ENCODE results near the gene TSPEAR.
"Not testable (repeated sequence)": the region's sequence is repeated elsewhere in the genome, so short reads cannot be mapped to it uniquely, and the experiment has no call there.

Gene TSPEAR

GRCh38 chr21:44593598-44594405 is 117.6 kb downstream of the TSPEAR start:
- Histone ChIP-seq H3K27me3 (replicated peaks; ENCODE audit: control insufficient read depth, insufficient read depth, low read length) (no peaks in the 10 kb centered on the region), H3K4me3 (replicated peaks; ENCODE audit: low read depth, low read length) (no peak overlapping the region), H3K36me3 (ENCODE audit: control insufficient read depth, insufficient read depth, low read length) (no peaks in the 10 kb centered on the region)
- DNase-seq (ENCODE audit: extremely low read depth, insufficient read length), result no peak
- TF ChIP-seq CTCF (IDR thresholded peaks at IDR 0.05; ENCODE audit: insufficient read depth, low read length, poor library complexity, severe bottlenecking), result no peak

- Histone ChIP-seq H3K4me3 (replicated peaks; ENCODE audit: low read depth, low read length) (no peak within 1 kb of the TSS), H3K36me3 (ENCODE audit: control insufficient read depth, insufficient read depth, low read length) (no peaks in the 10 kb centered on the region), H3K27me3 (replicated peaks; ENCODE audit: control insufficient read depth, insufficient read depth, low read length) (no peaks in the 10 kb centered on the region)
- DNase-seq (ENCODE audit: extremely low read depth, insufficient read length), result no peak
- no peak for TF ChIP-seq CTCF (IDR thresholded peaks at IDR 0.05; ENCODE audit: insufficient read depth, low read length, poor library complexity, severe bottlenecking)
These were observed 118.7 kb downstream of the TSPEAR start, which contains the start of gene KRTAP10-6 for GRCh38 chr21:44592446-44593311. Gene KRTAP10-6 (minus strand): TSS chr21:44592505. CDS start chr21:44592484, 21 bp downstream.

GRCh38 chr21:44591801-44592130 is 119.6 kb downstream of the TSPEAR start:
- H3K4me3 ChIP-seq (replicated peaks; ENCODE audit: low read depth, low read length); DNase-seq (ENCODE audit: extremely low read depth, insufficient read length); H3K36me3 ChIP-seq (ENCODE audit: control insufficient read depth, insufficient read depth, low read length); H3K27me3 ChIP-seq (replicated peaks; ENCODE audit: control insufficient read depth, insufficient read depth, low read length): not testable (repeated sequence)

GRCh38 chr21:44590897-44591800 is 120.2 kb downstream of the TSPEAR start:
- not testable (repeated sequence) for DNase-seq (ENCODE audit: extremely low read depth, insufficient read length); H3K36me3 ChIP-seq (ENCODE audit: control insufficient read depth, insufficient read depth, low read length)

GRCh38 chr21:44590311-44590721 is 121.1 kb downstream of the TSPEAR start:
- Histone ChIP-seq H3K27me3 (replicated peaks; ENCODE audit: control insufficient read depth, insufficient read depth, low read length) (no peaks in the 10 kb centered on the region), H3K36me3 (ENCODE audit: control insufficient read depth, insufficient read depth, low read length) (no peaks in the 10 kb centered on the region), H3K4me3 (replicated peaks; ENCODE audit: low read depth, low read length) (no peak overlapping the region)
- no peak for DNase-seq (ENCODE audit: extremely low read depth, insufficient read length)
- TF ChIP-seq CTCF (IDR thresholded peaks at IDR 0.05; ENCODE audit: insufficient read depth, low read length, poor library complexity, severe bottlenecking), result no peak

More at GRCh38 chr21:44590897-44591800, 120.2 kb downstream of the TSPEAR start:
- H3K4me3 ChIP-seq (replicated peaks; ENCODE audit: low read depth, low read length); H3K27me3 ChIP-seq (replicated peaks; ENCODE audit: control insufficient read depth, insufficient read depth, low read length): not testable (repeated sequence)

GRCh38 chr21:44589586-44590305 is 121.6 kb downstream of the TSPEAR start:
- no peak for DNase-seq (ENCODE audit: extremely low read depth, insufficient read length)
- TF ChIP-seq CTCF (IDR thresholded peaks at IDR 0.05; ENCODE audit: insufficient read depth, low read length, poor library complexity, severe bottlenecking), result no peak
- Histone ChIP-seq H3K4me3 (replicated peaks; ENCODE audit: low read depth, low read length) (no peak overlapping the region), H3K27me3 (replicated peaks; ENCODE audit: control insufficient read depth, insufficient read depth, low read length) (no peaks in the 10 kb centered on the region), H3K36me3 (ENCODE audit: control insufficient read depth, insufficient read depth, low read length) (no peaks in the 10 kb centered on the region)

Measured in GM06990 (cell line).